Measurements from ENCODE around the gene PVR. TPM values are rescaled to one million over a fixed set of nuclear protein-coding genes. Genes with fewer than 3 reads are reported as not detected.
A peak's percentile ranks its signal among the peaks of the same experiment; 100 is the strongest.

Gene PVR, protein sequence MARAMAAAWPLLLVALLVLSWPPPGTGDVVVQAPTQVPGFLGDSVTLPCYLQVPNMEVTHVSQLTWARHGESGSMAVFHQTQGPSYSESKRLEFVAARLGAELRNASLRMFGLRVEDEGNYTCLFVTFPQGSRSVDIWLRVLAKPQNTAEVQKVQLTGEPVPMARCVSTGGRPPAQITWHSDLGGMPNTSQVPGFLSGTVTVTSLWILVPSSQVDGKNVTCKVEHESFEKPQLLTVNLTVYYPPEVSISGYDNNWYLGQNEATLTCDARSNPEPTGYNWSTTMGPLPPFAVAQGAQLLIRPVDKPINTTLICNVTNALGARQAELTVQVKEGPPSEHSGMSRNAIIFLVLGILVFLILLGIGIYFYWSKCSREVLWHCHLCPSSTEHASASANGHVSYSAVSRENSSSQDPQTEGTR
- total RNA-seq = 10 to 100 TPM; 44.7 to 54.6 TPM

DNA sequence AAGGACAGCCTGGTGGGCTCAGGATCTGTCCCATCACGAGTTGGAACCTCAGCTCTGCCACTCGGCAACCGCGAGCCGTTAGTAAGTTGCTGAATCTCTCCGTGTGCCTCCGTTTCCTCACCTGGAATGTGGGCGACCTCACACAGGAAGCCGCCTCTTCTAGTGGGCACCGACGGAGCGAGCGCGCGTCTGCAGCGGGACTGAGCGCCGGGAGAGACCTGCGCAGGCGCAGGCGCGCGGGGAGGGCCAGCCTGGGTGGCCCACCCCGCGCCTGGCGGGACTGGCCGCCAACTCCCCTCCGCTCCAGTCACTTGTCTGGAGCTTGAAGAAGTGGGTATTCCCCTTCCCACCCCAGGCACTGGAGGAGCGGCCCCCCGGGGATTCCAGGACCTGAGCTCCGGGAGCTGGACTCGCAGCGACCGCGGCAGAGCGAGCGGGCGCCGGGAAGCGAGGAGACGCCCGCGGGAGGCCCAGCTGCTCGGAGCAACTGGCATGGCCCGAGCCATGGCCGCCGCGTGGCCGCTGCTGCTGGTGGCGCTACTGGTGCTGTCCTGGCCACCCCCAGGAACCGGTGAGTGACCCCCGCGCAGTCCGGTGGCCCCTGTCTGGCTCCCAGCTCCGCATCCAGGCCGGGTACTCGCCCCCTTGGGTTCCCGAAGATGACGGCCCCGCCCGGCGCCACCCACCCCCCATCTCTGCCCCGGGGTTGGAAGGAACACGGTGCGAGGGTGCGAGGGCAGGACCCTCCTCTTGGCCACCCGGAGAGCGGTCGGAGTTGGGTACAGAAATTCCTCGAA is at the start of gene PVR:
Gene PVR, plus strand, starts transcription at position 306 of the 797 bp plus-strand sequence. Its CDS starts 187 bp downstream, at position 493.
- Histone ChIP-seq H3K9ac (ENCODE audit: low read depth in 2 of 2, low read length in 2 of 2) (peak within 1 kb of the TSS; percentile 63 to 86), H3K27me3 (no peaks in the 10 kb centered on the region), H3K27ac (peak within 1 kb of the TSS; percentile 86), H3K4me3 (peak within 1 kb of the TSS; percentile 82), H3K4me1 (no peaks in the 10 kb centered on the region), H3K36me3 (no peaks in the 10 kb centered on the region), H3K9me3 (no peaks in the 10 kb centered on the region)
- peak; percentile 79 for DNase-seq
- intact Hi-C loops (cut with DNase I) = no loop called here
- TF ChIP-seq, protein P1, sequence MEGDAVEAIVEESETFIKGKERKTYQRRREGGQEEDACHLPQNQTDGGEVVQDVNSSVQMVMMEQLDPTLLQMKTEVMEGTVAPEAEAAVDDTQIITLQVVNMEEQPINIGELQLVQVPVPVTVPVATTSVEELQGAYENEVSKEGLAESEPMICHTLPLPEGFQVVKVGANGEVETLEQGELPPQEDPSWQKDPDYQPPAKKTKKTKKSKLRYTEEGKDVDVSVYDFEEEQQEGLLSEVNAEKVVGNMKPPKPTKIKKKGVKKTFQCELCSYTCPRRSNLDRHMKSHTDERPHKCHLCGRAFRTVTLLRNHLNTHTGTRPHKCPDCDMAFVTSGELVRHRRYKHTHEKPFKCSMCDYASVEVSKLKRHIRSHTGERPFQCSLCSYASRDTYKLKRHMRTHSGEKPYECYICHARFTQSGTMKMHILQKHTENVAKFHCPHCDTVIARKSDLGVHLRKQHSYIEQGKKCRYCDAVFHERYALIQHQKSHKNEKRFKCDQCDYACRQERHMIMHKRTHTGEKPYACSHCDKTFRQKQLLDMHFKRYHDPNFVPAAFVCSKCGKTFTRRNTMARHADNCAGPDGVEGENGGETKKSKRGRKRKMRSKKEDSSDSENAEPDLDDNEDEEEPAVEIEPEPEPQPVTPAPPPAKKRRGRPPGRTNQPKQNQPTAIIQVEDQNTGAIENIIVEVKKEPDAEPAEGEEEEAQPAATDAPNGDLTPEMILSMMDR (IDR thresholded peaks at IDR 0.05) = no peak

DNA sequence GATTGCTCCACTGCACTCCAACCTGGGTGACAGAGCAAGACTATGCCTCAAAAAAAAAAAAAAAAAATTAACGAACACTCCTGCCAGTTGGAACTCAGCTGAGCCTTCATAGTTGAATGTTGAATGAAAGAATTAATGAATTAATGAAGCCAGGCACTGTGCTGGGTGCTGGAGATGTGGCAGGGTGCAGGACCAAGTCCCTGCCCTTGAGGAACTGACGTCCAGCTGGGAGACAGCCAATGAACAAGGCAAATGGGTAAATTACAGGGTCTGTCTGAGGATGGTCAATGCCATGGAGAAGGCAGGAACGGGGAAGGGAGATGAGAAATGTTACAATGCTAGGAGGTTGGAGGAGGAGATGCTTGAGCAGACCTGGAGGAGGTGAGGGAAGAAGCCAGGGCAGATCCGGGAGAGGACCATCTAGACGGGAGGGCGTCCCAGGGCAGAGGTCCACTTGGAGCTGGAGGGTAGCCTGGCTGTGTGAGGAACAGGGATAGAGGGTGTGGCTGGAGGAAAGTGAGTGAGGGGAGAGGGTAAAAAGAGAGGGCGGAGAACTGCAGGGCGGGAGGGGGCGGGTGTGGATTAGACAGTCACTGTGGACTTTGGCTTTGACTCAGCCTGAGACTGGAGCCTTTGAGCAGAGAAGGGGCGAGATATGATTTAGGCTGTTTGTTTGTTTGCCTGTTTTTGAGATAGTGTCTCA is 47.1 kb upstream of the PVR start:
- Histone ChIP-seq H3K4me1 (peaks cover 6% of the 10 kb centered on the region), H3K27me3 (no peaks in the 10 kb centered on the region)

DNA sequence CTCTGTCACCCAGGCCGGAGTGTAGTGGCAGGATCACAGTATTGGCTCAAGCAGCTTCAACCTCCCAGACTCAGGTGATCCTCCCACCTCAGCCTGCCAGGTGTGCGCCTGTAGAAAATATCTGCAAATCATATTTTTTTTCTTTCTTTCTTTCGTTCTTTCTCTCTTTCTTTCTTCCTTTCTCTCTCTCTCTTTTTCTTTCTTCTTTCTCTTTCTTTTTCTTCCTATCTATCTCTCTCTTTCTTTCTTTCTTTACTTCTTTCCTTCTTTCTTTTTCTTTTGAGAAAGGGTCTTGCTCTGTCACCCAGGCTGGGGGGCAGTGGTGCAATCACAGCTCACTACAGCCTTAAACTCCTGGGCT is 46.6 kb upstream of the PVR start:
- no peaks in the 10 kb centered on the region for H3K9me3 ChIP-seq
- intact Hi-C loops (cut with DNase I) = no loop called here
- H3K4me3 ChIP-seq = no peak overlapping the region
- no peak overlapping the region for H3K9ac ChIP-seq (ENCODE audit: low read depth in 2 of 2, low read length in 2 of 2)
- H3K27ac ChIP-seq = no peak overlapping the region
- no peaks in the 10 kb centered on the region for H3K27me3 ChIP-seq
- TF ChIP-seq, protein P1 (IDR thresholded peaks at IDR 0.05) = no peak
- DNase-seq = no peak
- H3K4me1 ChIP-seq = peaks cover 6% of the 10 kb centered on the region
- no peaks in the 10 kb centered on the region for H3K36me3 ChIP-seq

More for the DNA sequence above, 47.1 kb upstream of the PVR start:
- DNase-seq = peak; percentile 75
- Histone ChIP-seq H3K9me3 (no peaks in the 10 kb centered on the region), H3K4me3 (no peak overlapping the region), H3K27ac (no peak overlapping the region), H3K36me3 (no peaks in the 10 kb centered on the region), H3K9ac (ENCODE audit: low read depth in 2 of 2, low read length in 2 of 2) (no peak overlapping the region)
- intact Hi-C loops (cut with DNase I) = no loop called here
- TF ChIP-seq, protein P1 (IDR thresholded peaks at IDR 0.05) = no peak

DNA sequence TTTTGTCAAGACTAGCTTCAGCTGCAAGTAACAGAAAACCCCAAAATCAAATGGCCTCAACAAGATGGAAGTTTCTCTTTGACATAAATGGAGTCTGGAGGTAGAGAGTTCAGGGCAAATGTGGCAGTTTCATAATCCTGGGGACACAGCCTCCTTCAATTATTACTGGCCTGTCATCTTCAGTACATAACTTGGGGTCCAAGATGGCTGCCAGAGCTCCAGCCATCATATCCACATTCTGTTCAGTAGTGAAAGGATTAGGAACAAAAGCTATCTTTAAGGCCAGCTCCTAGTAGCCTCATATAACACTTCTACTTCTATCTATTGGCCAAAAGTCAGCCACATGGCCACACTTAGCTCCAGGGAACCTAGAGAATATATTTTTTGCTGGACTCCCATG is 45.4 kb upstream of the PVR start:
- Histone ChIP-seq H3K9ac (ENCODE audit: low read depth in 2 of 2, low read length in 2 of 2) (no peak overlapping the region), H3K4me3 (no peak overlapping the region), H3K4me1 (peaks cover 6% of the 10 kb centered on the region), H3K9me3 (no peaks in the 10 kb centered on the region), H3K27me3 (no peaks in the 10 kb centered on the region), H3K36me3 (no peaks in the 10 kb centered on the region), H3K27ac (peak overlapping the region; percentile 65)
- TF ChIP-seq, protein P1 (IDR thresholded peaks at IDR 0.05) = no peak
- no peak for DNase-seq
- intact Hi-C loops (cut with DNase I) = no loop called here

DNA sequence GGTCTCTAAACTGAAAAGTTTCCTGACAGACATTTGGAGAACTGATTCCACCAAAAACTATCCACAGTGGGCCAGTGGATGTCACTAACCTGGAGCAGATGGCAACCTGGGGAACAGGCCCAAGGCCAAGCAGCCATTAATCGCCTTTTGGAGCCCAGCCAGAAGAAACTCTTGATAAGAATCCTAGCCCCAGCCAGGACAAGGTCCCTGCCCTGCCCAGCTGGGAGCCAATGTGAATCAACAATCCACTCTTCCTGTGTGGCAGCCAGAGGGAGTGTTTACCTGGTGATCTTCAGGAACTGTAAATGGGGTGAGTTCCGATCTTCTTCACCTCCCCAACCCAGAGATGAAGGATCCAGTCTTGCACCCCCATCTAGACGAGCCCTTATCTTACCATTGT is 44.8 kb upstream of the PVR start:
- no peaks in the 10 kb centered on the region for H3K9me3 ChIP-seq
- no peaks in the 10 kb centered on the region for H3K36me3 ChIP-seq
- no peaks in the 10 kb centered on the region for H3K27me3 ChIP-seq
- peaks cover 6% of the 10 kb centered on the region for H3K4me1 ChIP-seq
- no peak overlapping the region for H3K9ac ChIP-seq (ENCODE audit: low read depth in 2 of 2, low read length in 2 of 2)
- H3K27ac ChIP-seq = peak overlapping the region; percentile 65
- TF ChIP-seq, protein P1 (IDR thresholded peaks at IDR 0.05) = no peak
- DNase-seq = peak; percentile 93
- intact Hi-C loops (cut with DNase I) = no loop called here
- H3K4me3 ChIP-seq = no peak overlapping the region
